Liver (tissue), 3 donors: ENCODE data around the gene TAF1B.

Experiments
- CTCF ChIP-seq: fragments of 150-350 bp; IDR thresholded peaks from 2 replicates; pipeline ENCODE4 v1.5.1; 2017; ENCODE audit warnings: improper control_type of control experiment, low read depth, low read length; ENCODE audit not compliant: missing input control
- EGR1 ChIP-seq, 2 donors: IDR thresholded peaks; 2 replicates each; pipeline ENCODE4 v1.6.1; 2016 to 2018; ENCODE audit warnings: antibody characterized with exemption in 2 of 2, low read depth in 2 of 2
- FOXA2 ChIP-seq: IDR thresholded peaks from 2 replicates; pipeline ENCODE4 v1.6.1; 2016; ENCODE audit warnings: antibody characterized with exemption
- GABPA ChIP-seq, 2 donors: IDR thresholded peaks in 1 of 2; conservative IDR thresholded peaks in 1 of 2; 2 replicates each; pipeline ENCODE4 v1.6.1; 2016; ENCODE audit warnings: antibody characterized with exemption in 2 of 2, mild to moderate bottlenecking in 1 of 2, moderate library complexity in 1 of 2
- donor health status: healthy.
- donor health status: healthy.

GRCh38 chr2:9951522-9952285 lies 108.4 kb downstream of the TAF1B start, which contains the start of gene GRHL1:
- TF ChIP-seq CTCF (no peak), EGR1 (IDR thresholded peaks at IDR 0.05; ENCODE audit: low read depth in 2 of 2) (no peak), FOXA2 (no peak), GABPA (IDR thresholded peaks at IDR 0.05 in 1 of 2, conservative IDR thresholded peaks at IDR 0.05 in 1 of 2) (no peak)
